ENCODE data around the gene TMPRSS9.

DNA sequence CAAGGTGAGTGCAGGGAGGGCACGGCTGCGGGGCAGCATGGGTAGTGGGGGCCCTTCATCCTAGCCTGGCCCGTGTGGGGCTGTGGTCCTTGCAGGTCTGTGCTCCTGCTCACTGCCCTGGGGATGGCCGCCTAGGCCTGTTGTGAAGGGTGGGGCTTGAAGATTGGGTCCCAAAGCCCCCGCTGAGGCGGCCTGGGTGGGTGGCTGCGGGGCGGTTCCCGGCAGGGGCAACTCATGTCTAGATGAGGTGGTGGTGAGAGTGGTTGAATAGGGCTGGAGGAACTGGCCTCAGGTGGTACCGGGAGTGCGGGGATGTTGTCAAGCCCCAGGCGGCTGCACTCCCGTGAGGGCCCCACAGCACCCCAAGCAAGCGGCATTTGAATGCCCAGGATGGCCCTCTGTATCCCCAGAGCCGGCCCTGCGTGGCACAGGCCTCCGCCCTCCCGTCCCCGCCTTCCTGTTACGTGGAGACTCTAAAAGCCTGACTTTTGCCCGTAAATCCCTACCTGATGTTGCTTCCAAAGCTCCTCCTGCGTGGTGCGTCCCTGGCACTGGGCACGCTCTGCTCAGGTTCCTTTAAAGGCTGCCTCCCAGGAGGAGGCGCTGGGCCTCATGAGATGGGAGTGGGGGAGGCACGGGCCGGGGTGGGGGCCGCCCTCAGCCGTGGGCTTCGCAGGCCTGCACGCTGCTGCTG, 16.6 kb upstream of the TMPRSS9 start:
- TF ChIP-seq EZH2 (IDR thresholded peaks at IDR 0.05; ENCODE audit: insufficient read depth, poor library complexity, severe bottlenecking) (no peak), EZH2phosphoT487 (IDR thresholded peaks at IDR 0.05; ENCODE audit: insufficient read depth, low read depth) (no peak)

All from GM23248 (cell line).